Fibroblast of lung (primary cell): ENCODE data around the gene PLSCR4.

Source experiments
- CTCF ChIP-seq, 2 donors: IDR thresholded peaks in 1 of 2; conservative IDR thresholded peaks in 1 of 2; 1 replicate in 1 of 2; 2 replicates in 1 of 2; pipeline ENCODE4 v1.5.1; 2011 to 2012; ENCODE audit warnings: low read length in 2 of 2, control low read depth in 1 of 2, inconsistent platforms in 1 of 2, low read depth in 1 of 2, mild to moderate bottlenecking in 1 of 2
- EZH2 ChIP-seq: IDR thresholded peaks from 2 replicates; pipeline ENCODE4 v1.5.1; 2012; ENCODE audit warnings: low read length, control low read depth, mild to moderate bottlenecking; ENCODE audit errors: missing control alignments

GRCh38 chr3:146166826-146167225 is 84.1 kb downstream of the PLSCR4 start:
- no peak for TF ChIP-seq CTCF (conservative IDR thresholded peaks at IDR 0.05 in 1 of 2, IDR thresholded peaks at IDR 0.05 in 1 of 2; ENCODE audit: low read depth in 1 of 2, low read length in 2 of 2)
- no peak for TF ChIP-seq EZH2
